ENCODE measurements around the gene RGL1.

RGL1 gene

GRCh38 chr1:183889095-183889494 lies 84.2 kb downstream of the RGL1 start:
- H4K20me1 ChIP-seq (ENCODE audit: insufficient read depth, low read length) = no peaks in the 10 kb centered on the region
- no peak overlapping the region for H3K27ac ChIP-seq (ENCODE audit: low read depth, low read length, poor library complexity, severe bottlenecking)
- H3F3A ChIP-seq (ENCODE audit: insufficient read depth, low read length) = no peaks in the 10 kb centered on the region
- no peaks in the 10 kb centered on the region for H3K36me3 ChIP-seq (ENCODE audit: insufficient read depth, low read length)
- no peak overlapping the region for H3K9ac ChIP-seq (ENCODE audit: low read length)
- no peaks in the 10 kb centered on the region for H3K9me2 ChIP-seq (ENCODE audit: low read depth, low read length)
- H2AFZ ChIP-seq (ENCODE audit: low read length) = no peak overlapping the region
- H3K4me1 ChIP-seq (ENCODE audit: insufficient read depth, low read length, severe bottlenecking) = no peaks in the 10 kb centered on the region
- H3K27me3 ChIP-seq (ENCODE audit: insufficient read depth, low read length) = no peaks in the 10 kb centered on the region
- H3K4me2 ChIP-seq (ENCODE audit: low read length) = no peak overlapping the region
- TF ChIP-seq CTCF (IDR thresholded peaks at IDR 0.05; ENCODE audit: low read length) = no peak
- TF ChIP-seq EZH2 (IDR thresholded peaks at IDR 0.05; ENCODE audit: borderline replicate concordance, low read length) = no peak
- H3K9me3 ChIP-seq (ENCODE audit: low read length) = no peaks in the 10 kb centered on the region
- H3K4me3 ChIP-seq (ENCODE audit: low read depth, low read length, poor library complexity, severe bottlenecking) = no peak overlapping the region
- no peaks in the 10 kb centered on the region for H3K79me2 ChIP-seq (ENCODE audit: insufficient read depth, low read length)

GRCh38 chr1:183891158-183891856 lies 86.4 kb downstream of the RGL1 start:
- Histone ChIP-seq H3K27ac (ENCODE audit: low read depth, low read length, poor library complexity, severe bottlenecking) (no peak overlapping the region), H3F3A (ENCODE audit: insufficient read depth, low read length) (no peaks in the 10 kb centered on the region), H2AFZ (ENCODE audit: low read length) (no peak overlapping the region), H3K9me2 (ENCODE audit: low read depth, low read length) (no peaks in the 10 kb centered on the region), H3K9me3 (ENCODE audit: low read length) (no peaks in the 10 kb centered on the region), H4K20me1 (ENCODE audit: insufficient read depth, low read length) (no peaks in the 10 kb centered on the region), H3K9ac (ENCODE audit: low read length) (no peak overlapping the region), H3K36me3 (ENCODE audit: insufficient read depth, low read length) (no peaks in the 10 kb centered on the region), H3K4me3 (ENCODE audit: low read depth, low read length, poor library complexity, severe bottlenecking) (no peak overlapping the region), H3K4me2 (ENCODE audit: low read length) (no peak overlapping the region), H3K79me2 (ENCODE audit: insufficient read depth, low read length) (no peaks in the 10 kb centered on the region), H3K27me3 (ENCODE audit: insufficient read depth, low read length) (no peaks in the 10 kb centered on the region), H3K4me1 (ENCODE audit: insufficient read depth, low read length, severe bottlenecking) (no peaks in the 10 kb centered on the region)
- TF ChIP-seq CTCF (IDR thresholded peaks at IDR 0.05; ENCODE audit: low read length) (no peak), EZH2 (IDR thresholded peaks at IDR 0.05; ENCODE audit: borderline replicate concordance, low read length) (no peak)

DNA sequence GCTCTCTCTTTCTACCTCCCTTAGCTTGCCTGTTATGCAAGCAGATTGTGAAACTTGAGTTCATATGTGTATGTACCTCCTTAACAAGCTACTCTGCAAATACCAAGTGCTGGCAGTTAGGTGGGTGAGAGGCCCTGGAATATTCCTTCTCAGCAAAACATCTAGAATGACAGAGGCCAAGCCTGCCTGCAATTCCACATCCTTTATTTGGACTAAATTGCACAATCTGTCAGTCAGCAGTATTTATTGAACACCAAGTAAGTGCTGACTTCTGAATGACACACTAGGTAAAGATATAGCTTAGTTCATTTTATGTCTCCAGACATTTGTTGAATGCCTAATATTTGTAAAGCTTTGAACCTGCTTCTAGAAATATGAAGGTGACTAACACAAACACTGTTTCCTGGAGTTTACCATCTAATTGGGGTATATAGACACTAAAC lies 87.5 kb downstream of the RGL1 start:
- no peaks in the 10 kb centered on the region for H3K79me2 ChIP-seq (ENCODE audit: insufficient read depth, low read length)
- H3K4me2 ChIP-seq (ENCODE audit: low read length) = no peak overlapping the region
- no peaks in the 10 kb centered on the region for H3K27me3 ChIP-seq (ENCODE audit: insufficient read depth, low read length)
- no peaks in the 10 kb centered on the region for H3K36me3 ChIP-seq (ENCODE audit: insufficient read depth, low read length)
- no peaks in the 10 kb centered on the region for H3K9me2 ChIP-seq (ENCODE audit: low read depth, low read length)
- no peaks in the 10 kb centered on the region for H3K9me3 ChIP-seq (ENCODE audit: low read length)
- no peak for TF ChIP-seq EZH2 (IDR thresholded peaks at IDR 0.05; ENCODE audit: borderline replicate concordance, low read length)
- TF ChIP-seq CTCF (IDR thresholded peaks at IDR 0.05; ENCODE audit: low read length) = no peak
- no peak overlapping the region for H2AFZ ChIP-seq (ENCODE audit: low read length)
- no peak overlapping the region for H3K27ac ChIP-seq (ENCODE audit: low read depth, low read length, poor library complexity, severe bottlenecking)
- H3K9ac ChIP-seq (ENCODE audit: low read length) = no peak overlapping the region
- peaks cover 5% of the 10 kb centered on the region for H3K4me1 ChIP-seq (ENCODE audit: insufficient read depth, low read length, severe bottlenecking)
- no peaks in the 10 kb centered on the region for H4K20me1 ChIP-seq (ENCODE audit: insufficient read depth, low read length)
- H3F3A ChIP-seq (ENCODE audit: insufficient read depth, low read length) = no peaks in the 10 kb centered on the region
- H3K4me3 ChIP-seq (ENCODE audit: low read depth, low read length, poor library complexity, severe bottlenecking) = no peak overlapping the region
